ENCODE measurements around the gene IL33.
"Not testable (repeated sequence)": the region's sequence is repeated elsewhere in the genome, so short reads cannot be mapped to it uniquely, and the experiment has no call there.

IL33 gene

GRCh38 chr9:6215562-6215961 is at the start of gene IL33:
TSS of gene IL33 (plus strand) at chr9:6215807. CDS start at chr9:6241695, 25,888 bp downstream.
- TF ChIP-seq CTCF (IDR thresholded peaks at IDR 0.05; ENCODE audit: control insufficient read depth, insufficient read depth, low read depth, low read length, missing control alignments): no peak
- no peak for DNase-seq (ENCODE audit: low read depth)
- H3K4me3 ChIP-seq (ENCODE audit: control insufficient read depth, low read depth, low read length): no peak within 1 kb of the TSS

GRCh38 chr9:6171667-6172066 is 43.9 kb upstream of the IL33 start:
- TF ChIP-seq CTCF (IDR thresholded peaks at IDR 0.05; ENCODE audit: control insufficient read depth, insufficient read depth, low read depth, low read length, missing control alignments): no peak
- no peak overlapping the region for H3K4me3 ChIP-seq (ENCODE audit: control insufficient read depth, low read depth, low read length)
- DNase-seq (ENCODE audit: low read depth): no peak

GRCh38 chr9:6173914-6174313 is 41.7 kb upstream of the IL33 start:
- H3K4me3 ChIP-seq (ENCODE audit: control insufficient read depth, low read depth, low read length): no peak overlapping the region
- no peak for DNase-seq (ENCODE audit: low read depth)
- TF ChIP-seq CTCF (IDR thresholded peaks at IDR 0.05; ENCODE audit: control insufficient read depth, insufficient read depth, low read depth, low read length, missing control alignments): no peak

GRCh38 chr9:6182549-6183226 is 32.9 kb upstream of the IL33 start:
- not testable (repeated sequence) for DNase-seq (ENCODE audit: low read depth); H3K4me3 ChIP-seq (ENCODE audit: control insufficient read depth, low read depth, low read length)

- no peak overlapping the region for H3K4me3 ChIP-seq (ENCODE audit: control insufficient read depth, low read depth, low read length)
- no peak for DNase-seq (ENCODE audit: low read depth)
- no peak for TF ChIP-seq CTCF (IDR thresholded peaks at IDR 0.05; ENCODE audit: control insufficient read depth, insufficient read depth, low read depth, low read length, missing control alignments)
Observed at GRCh38 chr9:6183227-6183551, 32.4 kb upstream of the IL33 start.

- no peak for DNase-seq (ENCODE audit: low read depth)
- H3K4me3 ChIP-seq (ENCODE audit: control insufficient read depth, low read depth, low read length): no peak overlapping the region
- no peak for TF ChIP-seq CTCF (IDR thresholded peaks at IDR 0.05; ENCODE audit: control insufficient read depth, insufficient read depth, low read depth, low read length, missing control alignments)
Observed at GRCh38 chr9:6183627-6184026, 32.0 kb upstream of the IL33 start.

GRCh38 chr9:6184749-6185645 is 30.6 kb upstream of the IL33 start:
- TF ChIP-seq CTCF (IDR thresholded peaks at IDR 0.05; ENCODE audit: control insufficient read depth, insufficient read depth, low read depth, low read length, missing control alignments): no peak
- H3K4me3 ChIP-seq (ENCODE audit: control insufficient read depth, low read depth, low read length): no peak overlapping the region
- DNase-seq (ENCODE audit: low read depth): peak; percentile 45
